Erythroblast (primary cell): ENCODE measurements around the gene LHFPL6.

Experiments used
- GATA1 ChIP-seq: IDR thresholded peaks from 2 replicates; pipeline ENCODE4 v1.6.1; 2011; ENCODE audit warnings: low read depth, mild to moderate bottlenecking, control low read depth, low read length, moderate library complexity
- POLR2A ChIP-seq: IDR thresholded peaks from 2 replicates; pipeline ENCODE4 v1.6.1; 2011; ENCODE audit warnings: mild to moderate bottlenecking, low read length

GRCh38 chr13:39297664-39298171 lies 305.3 kb downstream of the LHFPL6 start:
- TF ChIP-seq POLR2A: no peak
- no peak for TF ChIP-seq GATA1
